ENCODE measurements around the gene PDGFD. TPM values are rescaled to one million over a fixed set of nuclear protein-coding genes. Genes with fewer than 3 reads are reported as not detected.

PDGFD gene
- total RNA-seq, 1 donor from 2014 or later, result 10.9 TPM

DNA sequence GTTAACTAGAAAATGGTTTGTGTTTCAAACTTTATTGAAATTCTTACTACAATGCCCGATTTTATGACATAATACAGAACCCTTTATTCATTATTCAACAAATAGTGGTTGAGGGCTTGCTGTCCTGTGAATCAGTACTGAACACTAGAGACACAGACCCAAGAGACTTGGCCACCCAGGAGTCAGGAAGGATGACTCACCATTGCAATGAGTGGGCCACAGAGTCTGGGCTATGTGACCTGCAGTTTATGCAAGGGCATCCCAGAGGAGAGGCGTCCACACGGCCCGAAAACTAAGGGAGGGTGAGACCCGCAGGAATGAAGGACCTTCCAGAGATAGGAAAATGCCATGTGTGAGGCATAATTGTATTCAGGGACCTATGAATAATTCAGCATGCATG, 271.3 kb downstream of the PDGFD start:
- TF ChIP-seq, protein P1, sequence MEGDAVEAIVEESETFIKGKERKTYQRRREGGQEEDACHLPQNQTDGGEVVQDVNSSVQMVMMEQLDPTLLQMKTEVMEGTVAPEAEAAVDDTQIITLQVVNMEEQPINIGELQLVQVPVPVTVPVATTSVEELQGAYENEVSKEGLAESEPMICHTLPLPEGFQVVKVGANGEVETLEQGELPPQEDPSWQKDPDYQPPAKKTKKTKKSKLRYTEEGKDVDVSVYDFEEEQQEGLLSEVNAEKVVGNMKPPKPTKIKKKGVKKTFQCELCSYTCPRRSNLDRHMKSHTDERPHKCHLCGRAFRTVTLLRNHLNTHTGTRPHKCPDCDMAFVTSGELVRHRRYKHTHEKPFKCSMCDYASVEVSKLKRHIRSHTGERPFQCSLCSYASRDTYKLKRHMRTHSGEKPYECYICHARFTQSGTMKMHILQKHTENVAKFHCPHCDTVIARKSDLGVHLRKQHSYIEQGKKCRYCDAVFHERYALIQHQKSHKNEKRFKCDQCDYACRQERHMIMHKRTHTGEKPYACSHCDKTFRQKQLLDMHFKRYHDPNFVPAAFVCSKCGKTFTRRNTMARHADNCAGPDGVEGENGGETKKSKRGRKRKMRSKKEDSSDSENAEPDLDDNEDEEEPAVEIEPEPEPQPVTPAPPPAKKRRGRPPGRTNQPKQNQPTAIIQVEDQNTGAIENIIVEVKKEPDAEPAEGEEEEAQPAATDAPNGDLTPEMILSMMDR (IDR thresholded peaks at IDR 0.05; ENCODE audit: borderline replicate concordance), result no peak
- intact Hi-C loops (cut with micrococcal nuclease), result no loop called here
- H3K9me3 ChIP-seq (replicated peaks), result peaks cover 11% of the 10 kb centered on the region
- no peaks in the 10 kb centered on the region for H3K36me3 ChIP-seq
- H3K27me3 ChIP-seq (ENCODE audit: low read depth), result no peaks in the 10 kb centered on the region
- H3K4me1 ChIP-seq, result no peaks in the 10 kb centered on the region
- no peak overlapping the region for H3K4me3 ChIP-seq
- H3K27ac ChIP-seq (replicated peaks), result no peak overlapping the region
- DNase-seq, result no peak

DNA sequence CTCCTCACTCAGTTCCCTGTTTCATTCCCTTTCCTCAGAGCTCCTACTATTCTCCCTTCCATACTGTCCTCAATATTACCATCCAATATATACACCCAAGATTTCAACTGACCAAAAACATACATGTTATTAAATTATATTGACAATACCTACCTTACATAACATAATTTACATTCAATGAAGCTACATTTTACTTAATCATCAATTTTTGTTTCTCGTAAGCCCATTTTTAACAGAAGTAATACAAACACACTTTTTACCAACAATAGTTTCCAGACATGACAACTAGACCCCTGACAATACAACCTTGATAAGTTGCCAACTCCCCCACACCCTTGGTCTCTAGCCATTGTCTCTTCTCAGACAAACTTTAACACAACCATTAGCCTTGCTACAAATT, 273.3 kb downstream of the PDGFD start:
- H3K27ac ChIP-seq (replicated peaks), result no peak overlapping the region
- peaks cover 11% of the 10 kb centered on the region for H3K9me3 ChIP-seq (replicated peaks)
- no peaks in the 10 kb centered on the region for H3K27me3 ChIP-seq (ENCODE audit: low read depth)
- DNase-seq, result no peak
- no peaks in the 10 kb centered on the region for H3K36me3 ChIP-seq
- no peaks in the 10 kb centered on the region for H3K4me1 ChIP-seq
- intact Hi-C loops (cut with micrococcal nuclease), result no loop called here
- TF ChIP-seq, protein P1 (IDR thresholded peaks at IDR 0.05; ENCODE audit: borderline replicate concordance), result no peak
- H3K4me3 ChIP-seq, result no peak overlapping the region

DNA sequence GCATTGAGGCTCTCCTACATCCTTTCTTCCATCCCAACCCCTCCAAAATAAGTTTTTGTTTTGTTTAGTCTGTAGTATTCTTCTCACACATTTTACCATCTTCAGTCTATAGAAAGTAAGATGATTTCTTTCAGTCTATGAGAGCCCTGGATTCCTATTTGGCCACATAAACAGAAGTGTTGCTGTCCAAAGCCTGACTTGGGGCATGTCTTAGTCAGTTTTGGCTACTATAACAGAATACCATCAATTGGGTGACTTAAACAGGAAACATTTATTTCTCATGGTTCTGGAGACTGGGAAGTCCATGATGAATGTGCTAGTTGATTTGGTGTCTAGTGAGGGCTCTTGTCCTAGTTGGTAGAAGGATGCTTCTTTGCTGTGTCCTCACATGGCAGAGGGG, 274.3 kb downstream of the PDGFD start:
- H3K36me3 ChIP-seq, result no peaks in the 10 kb centered on the region
- no peaks in the 10 kb centered on the region for H3K27me3 ChIP-seq (ENCODE audit: low read depth)
- no peak overlapping the region for H3K4me3 ChIP-seq
- no peaks in the 10 kb centered on the region for H3K4me1 ChIP-seq
- H3K27ac ChIP-seq (replicated peaks), result no peak overlapping the region
- peaks cover 11% of the 10 kb centered on the region for H3K9me3 ChIP-seq (replicated peaks)
- TF ChIP-seq, protein P1 (IDR thresholded peaks at IDR 0.05; ENCODE audit: borderline replicate concordance), result no peak
- DNase-seq, result no peak
- intact Hi-C loops (cut with micrococcal nuclease), result no loop called here

DNA sequence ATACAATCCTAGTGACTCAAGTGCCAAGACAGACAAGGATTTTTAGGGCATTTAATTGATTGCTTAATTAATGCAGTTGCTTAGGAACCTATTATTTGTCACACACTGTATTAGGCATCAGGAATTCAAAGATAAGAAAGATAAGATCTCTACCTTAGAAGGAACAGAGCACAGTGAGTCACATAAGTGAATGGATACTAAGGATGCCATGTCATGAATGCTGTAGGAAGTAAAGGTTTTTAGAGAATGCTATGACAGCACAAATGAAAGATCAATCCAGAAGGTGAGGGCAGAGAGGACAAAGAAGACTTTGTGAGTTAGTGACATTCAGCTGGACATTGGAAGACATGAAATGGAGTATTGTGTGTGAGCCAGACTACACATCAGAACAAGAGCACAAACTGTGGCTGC, 275.4 kb downstream of the PDGFD start:
- no peaks in the 10 kb centered on the region for H3K27me3 ChIP-seq (ENCODE audit: low read depth)
- peaks cover 11% of the 10 kb centered on the region for H3K9me3 ChIP-seq (replicated peaks)
- no peak overlapping the region for H3K4me3 ChIP-seq
- intact Hi-C loops (cut with micrococcal nuclease), result no loop called here
- no peaks in the 10 kb centered on the region for H3K36me3 ChIP-seq
- H3K4me1 ChIP-seq, result no peaks in the 10 kb centered on the region
- H3K27ac ChIP-seq (replicated peaks), result no peak overlapping the region
- DNase-seq, result no peak
- TF ChIP-seq, protein P1 (IDR thresholded peaks at IDR 0.05; ENCODE audit: borderline replicate concordance), result no peak

DNA sequence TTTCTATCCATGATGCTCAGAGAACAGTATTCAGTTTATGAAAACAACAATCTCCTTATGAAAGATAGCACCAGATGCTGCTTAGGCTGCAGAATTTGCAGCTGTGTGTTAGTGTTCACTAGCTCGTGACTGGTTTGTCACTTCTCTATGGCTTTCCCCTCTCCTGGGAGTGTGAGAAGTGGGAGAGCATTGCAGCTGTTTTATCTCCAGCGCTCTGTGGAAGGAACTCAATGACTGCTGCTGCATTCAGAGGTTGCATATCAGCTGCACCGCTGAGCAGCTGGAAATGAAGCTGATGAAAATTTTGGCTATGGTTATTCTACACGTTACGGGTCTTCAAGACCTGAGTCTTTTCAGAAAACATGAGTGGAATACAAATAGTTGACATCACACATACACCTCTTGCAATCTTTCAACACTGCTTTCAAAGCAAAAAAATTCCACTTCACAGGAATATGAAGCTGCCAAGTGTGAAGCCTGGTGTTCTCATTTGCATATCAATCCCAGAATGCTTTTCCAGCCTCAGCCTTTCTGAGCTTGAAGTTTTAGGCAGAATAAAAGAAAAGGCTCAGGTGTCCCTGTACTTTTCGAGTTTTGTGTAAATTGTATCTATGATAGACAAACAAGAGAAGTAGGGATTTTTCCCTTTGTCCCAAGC, 276.8 kb downstream of the PDGFD start:
- TF ChIP-seq, protein P1 (IDR thresholded peaks at IDR 0.05; ENCODE audit: borderline replicate concordance), result no peak
- Histone ChIP-seq H3K27ac (replicated peaks) (no peak overlapping the region), H3K4me1 (no peaks in the 10 kb centered on the region), H3K36me3 (no peaks in the 10 kb centered on the region), H3K27me3 (ENCODE audit: low read depth) (no peaks in the 10 kb centered on the region), H3K4me3 (peak overlapping the region; percentile 33), H3K9me3 (replicated peaks) (peaks cover 11% of the 10 kb centered on the region)
- DNase-seq, result no peak
- intact Hi-C loops (cut with micrococcal nuclease), result no loop called here
